Neuronal stem cell (in vitro differentiated cells): ENCODE results near the gene CFAP221.

Source experiments
- DNase-seq: peaks from one replicate; pipeline ENCODE4 v3.0.0-alpha.2; 2013; ENCODE audit warnings: low spot score
- H2AFZ ChIP-seq: one replicate; pipeline ENCODE4 v1.6.1; 2013; ENCODE audit warnings: mild to moderate bottlenecking, low read length, inconsistent platforms
- H2AK5ac ChIP-seq: 2 replicates; pipeline ENCODE4 v1.6.1; 2013; ENCODE audit warnings: low read depth, mild to moderate bottlenecking, inconsistent platforms, low read length, moderate library complexity, mixed read lengths
- H2BK120ac ChIP-seq: 2 replicates; pipeline ENCODE4 v1.6.1; 2013; ENCODE audit warnings: low read depth, mild to moderate bottlenecking, inconsistent platforms, low read length, moderate library complexity, mixed read lengths
- H2BK12ac ChIP-seq: one replicate; pipeline ENCODE4 v1.6.1; 2013; ENCODE audit warnings: low read length, inconsistent platforms
- H2BK15ac ChIP-seq: 2 replicates; pipeline ENCODE4 v1.6.1; 2013; ENCODE audit warnings: mild to moderate bottlenecking, low read length, inconsistent platforms, mixed read lengths
- H2BK5ac ChIP-seq: one replicate; pipeline ENCODE4 v1.6.1; 2013; ENCODE audit warnings: inconsistent platforms, mild to moderate bottlenecking, low read length, moderate library complexity
- H3K14ac ChIP-seq: one replicate; pipeline ENCODE4 v1.6.1; 2013; ENCODE audit warnings: low read length, inconsistent platforms
- H3K18ac ChIP-seq: 2 replicates; pipeline ENCODE4 v1.6.1; 2013; ENCODE audit warnings: low read length, inconsistent platforms
- H3K23ac ChIP-seq: 2 replicates; pipeline ENCODE4 v1.6.1; 2013; ENCODE audit warnings: low read depth, mild to moderate bottlenecking, mixed read lengths, low read length, inconsistent platforms; ENCODE audit not compliant: poor library complexity
- H3K27ac ChIP-seq: replicated peaks from 3 replicates; pipeline ENCODE4 v1.5.1; 2013; ENCODE audit warnings: low read length, inconsistent platforms
- H3K27me3 ChIP-seq, 3 experiments: 2 replicates each; pipeline ENCODE4 v1.6.1; 2013; ENCODE audit warnings: low read length in 3 of 3, mild to moderate bottlenecking in 2 of 3, inconsistent platforms in 1 of 3, low read depth in 1 of 3, mixed read lengths in 1 of 3, moderate library complexity in 1 of 3; ENCODE audit not compliant: control insufficient read depth in 3 of 3, insufficient read depth in 3 of 3
- H3K36me3 ChIP-seq, 2 donors: replicated peaks in 1 of 2; 2 replicates each; pipeline ENCODE4 v1.6.1; 2013; ENCODE audit warnings: low read length in 2 of 2; ENCODE audit not compliant: control insufficient read depth in 2 of 2, insufficient read depth in 2 of 2
- H3K4ac ChIP-seq: 2 replicates; pipeline ENCODE4 v1.6.1; 2013; ENCODE audit warnings: inconsistent platforms, mild to moderate bottlenecking, low read length, moderate library complexity
- H3K4me1 ChIP-seq, 2 donors: 1 replicate in 1 of 2; 2 replicates in 1 of 2; pipeline ENCODE4 v1.6.1; 2013; ENCODE audit warnings: low read length in 2 of 2, low read depth in 1 of 2; ENCODE audit not compliant: control insufficient read depth in 2 of 2, insufficient read depth in 1 of 2
- H3K4me2 ChIP-seq: one replicate; pipeline ENCODE4 v1.6.1; 2013; ENCODE audit warnings: mild to moderate bottlenecking, low read length, inconsistent platforms; ENCODE audit not compliant: insufficient read depth, poor library complexity, severe bottlenecking
- H3K4me3 ChIP-seq, 2 donors: 2 replicates each; pipeline ENCODE4 v1.5.1; 2013; ENCODE audit warnings: low read length in 2 of 2, mild to moderate bottlenecking in 2 of 2, inconsistent platforms in 1 of 2, moderate library complexity in 1 of 2
- H3K79me1 ChIP-seq: one replicate; pipeline ENCODE4 v1.6.1; 2013; ENCODE audit warnings: low read depth, mild to moderate bottlenecking, inconsistent platforms, low read length, moderate library complexity
- H3K9ac ChIP-seq: one replicate; pipeline ENCODE4 v1.6.1; 2013; ENCODE audit warnings: mild to moderate bottlenecking, low read depth, low read length, inconsistent platforms; ENCODE audit not compliant: poor library complexity
- H3K9me3 ChIP-seq, 2 donors: replicated peaks in 1 of 2; 2 replicates each; pipeline versions ENCODE3 to v1.6.1; 2013; ENCODE audit warnings: low read length in 2 of 2, mild to moderate bottlenecking in 2 of 2, inconsistent platforms in 1 of 2, low read depth in 1 of 2, mixed read lengths in 1 of 2, moderate library complexity in 1 of 2; ENCODE audit not compliant: control insufficient read depth in 2 of 2, insufficient read depth in 1 of 2
- H4K8ac ChIP-seq: one replicate; pipeline ENCODE4 v1.6.1; 2013; ENCODE audit warnings: low read depth, mild to moderate bottlenecking, inconsistent platforms, low read length, moderate library complexity
- H4K91ac ChIP-seq: one replicate; pipeline ENCODE4 v1.6.1; 2013; ENCODE audit warnings: low read length, low read depth, mild to moderate bottlenecking, inconsistent platforms; ENCODE audit not compliant: poor library complexity
- whole genome bisulfite sequencing, 2 donors: extraction: QIAGEN DNeasy Blood & Tissue Kit; methylation state at CpG; one replicate each; pipeline ENCODE4 v1.1.7; 2013; ENCODE audit warnings: missing lambda C conversion rate in 2 of 2, mixed read lengths in 1 of 2; ENCODE audit not compliant: insufficient read length in 2 of 2, insufficient replicate concordance in 1 of 2; ENCODE audit errors: extremely low coverage in 2 of 2; 5-methylcytosine and 5-hydroxymethylcytosine counted together

Gene CFAP221

GRCh38 chr2:119599384-119599783, 55.1 kb downstream of the CFAP221 start:
- H3K27ac ChIP-seq = no peak overlapping the region
- WGBS, 2 donors = no CpG with 5 or more reads among the region's 2 CpGs
- H3K9me3 ChIP-seq = no peaks in the 10 kb centered on the region
- H3K36me3 ChIP-seq = no peaks in the 10 kb centered on the region
- no peak overlapping the region for H4K91ac ChIP-seq
- H3K23ac ChIP-seq = no peak overlapping the region
- no peak overlapping the region for H3K9ac ChIP-seq
- no peak overlapping the region for H3K4me2 ChIP-seq
- peaks cover 0 to 1% (median 0%) of the 10 kb centered on the region in 3 experiments for H3K27me3 ChIP-seq
- no peak overlapping the region for H2BK120ac ChIP-seq
- no peak overlapping the region for H4K8ac ChIP-seq
- DNase-seq = no peak
- no peak overlapping the region for H3K14ac ChIP-seq
- H3K18ac ChIP-seq = no peak overlapping the region
- no peak overlapping the region for H3K4me3 ChIP-seq
- no peak overlapping the region for H3K4ac ChIP-seq
- H3K4me1 ChIP-seq = peaks cover 3 to 9% of the 10 kb centered on the region in 2 donors
- H2BK12ac ChIP-seq = no peak overlapping the region
- H3K79me1 ChIP-seq = no peaks in the 10 kb centered on the region
- no peak overlapping the region for H2AFZ ChIP-seq
- no peak overlapping the region for H2BK5ac ChIP-seq
- H2AK5ac ChIP-seq = no peak overlapping the region
- H2BK15ac ChIP-seq = no peak overlapping the region

- Histone ChIP-seq H3K4ac (no peak overlapping the region), H3K79me1 (no peaks in the 10 kb centered on the region), H3K27me3 (peaks cover 0 to 1% (median 0%) of the 10 kb centered on the region in 3 experiments), H4K91ac (no peak overlapping the region), H2AK5ac (no peak overlapping the region), H3K14ac (no peak overlapping the region), H2BK12ac (no peak overlapping the region), H3K27ac (no peak overlapping the region), H2AFZ (no peak overlapping the region), H2BK5ac (no peak overlapping the region), H3K4me2 (no peak overlapping the region), H3K4me1 (peaks cover 0 to 2% of the 10 kb centered on the region in 2 donors), H4K8ac (no peak overlapping the region), H3K18ac (no peak overlapping the region), H3K4me3 (no peak overlapping the region), H3K9me3 (no peaks in the 10 kb centered on the region), H2BK120ac (no peak overlapping the region), H2BK15ac (no peak overlapping the region), H3K23ac (no peak overlapping the region), H3K36me3 (no peaks in the 10 kb centered on the region), H3K9ac (no peak overlapping the region)
- DNase-seq = no peak
- WGBS, 2 donors = no CpG with 5 or more reads among the region's 4 CpGs
These were observed 60.8 kb downstream of the CFAP221 start for GRCh38 chr2:119605096-119605495.

- H3K14ac ChIP-seq = no peak overlapping the region
These were observed 62.4 kb downstream of the CFAP221 start for GRCh38 chr2:119606674-119607073.

GRCh38 chr2:119608553-119608952, 64.3 kb downstream of the CFAP221 start:
- DNase-seq = no peak
- Histone ChIP-seq H3K9ac (no peak overlapping the region), H3K23ac (no peak overlapping the region), H3K4me2 (no peak overlapping the region), H3K18ac (no peak overlapping the region), H3K4me3 (no peak overlapping the region), H2AK5ac (no peak overlapping the region), H3K79me1 (no peaks in the 10 kb centered on the region), H3K9me3 (peaks cover 0 to 3% of the 10 kb centered on the region in 2 donors), H3K27ac (no peak overlapping the region), H3K4me1 (no peaks in the 10 kb centered on the region), H3K27me3 (no peaks in the 10 kb centered on the region), H2BK120ac (no peak overlapping the region), H2AFZ (no peak overlapping the region), H3K36me3 (no peaks in the 10 kb centered on the region), H2BK5ac (no peak overlapping the region), H4K8ac (no peak overlapping the region), H2BK12ac (no peak overlapping the region), H3K4ac (no peak overlapping the region), H2BK15ac (no peak overlapping the region), H4K91ac (no peak overlapping the region), H3K14ac (no peak overlapping the region)
- WGBS, 2 donors = no CpG with 5 or more reads among the region's 3 CpGs

More at GRCh38 chr2:119606674-119607073, 62.4 kb downstream of the CFAP221 start:
- no peak overlapping the region for H3K4me3 ChIP-seq
- WGBS, 2 donors = no CpG with 5 or more reads among the region's 1 CpG
- H4K8ac ChIP-seq = no peak overlapping the region
- H3K18ac ChIP-seq = no peak overlapping the region
- H3K79me1 ChIP-seq = no peaks in the 10 kb centered on the region
- H3K27me3 ChIP-seq = peaks cover 0 to 1% (median 0%) of the 10 kb centered on the region in 3 experiments
- H2AK5ac ChIP-seq = no peak overlapping the region
- H3K23ac ChIP-seq = no peak overlapping the region
- no peak overlapping the region for H3K9ac ChIP-seq
- H2BK12ac ChIP-seq = no peak overlapping the region
- H2BK120ac ChIP-seq = no peak overlapping the region
- H3K27ac ChIP-seq = no peak overlapping the region
- H2BK15ac ChIP-seq = no peak overlapping the region
- H2BK5ac ChIP-seq = no peak overlapping the region
- DNase-seq = no peak
- no peak overlapping the region for H4K91ac ChIP-seq
- H3K36me3 ChIP-seq = no peaks in the 10 kb centered on the region
- no peak overlapping the region for H3K4me2 ChIP-seq
- H2AFZ ChIP-seq = no peak overlapping the region
- H3K4ac ChIP-seq = no peak overlapping the region
- no peaks in the 10 kb centered on the region for H3K9me3 ChIP-seq
- peaks cover 0 to 2% of the 10 kb centered on the region in 2 donors for H3K4me1 ChIP-seq
